Central memory CD4-positive, alpha-beta T cell (primary cell): ENCODE results near the gene RIBC2.

ENCODE experiments used
- DNase-seq: peaks from one replicate; pipeline ENCODE4 v3.0.0; 2022

Gene RIBC2

GRCh38 chr22:45475851-45476514, 62.5 kb downstream of the RIBC2 start:
- no peak for DNase-seq

GRCh38 chr22:45476814-45477213, 63.3 kb downstream of the RIBC2 start:
- DNase-seq = no peak

- no peak for DNase-seq
These were observed 64.0 kb downstream of the RIBC2 start for GRCh38 chr22:45477366-45478107.

GRCh38 chr22:45478108-45478771, 64.7 kb downstream of the RIBC2 start:
- no peak for DNase-seq

- DNase-seq = no peak
These were observed 67.2 kb downstream of the RIBC2 start for GRCh38 chr22:45480717-45481116.

GRCh38 chr22:45481661-45482060, 68.2 kb downstream of the RIBC2 start:
- no peak for DNase-seq
